ENCODE results near the gene SPAAR. TPM values are rescaled to one million over a fixed set of nuclear protein-coding genes. Genes with fewer than 3 reads are reported as not detected.

SPAAR gene, protein sequence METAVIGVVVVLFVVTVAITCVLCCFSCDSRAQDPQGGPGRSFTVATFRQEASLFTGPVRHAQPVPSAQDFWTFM
- 0.18 TPM in 1 of 2 replicates, not detected in the other for total RNA-seq

DNA sequence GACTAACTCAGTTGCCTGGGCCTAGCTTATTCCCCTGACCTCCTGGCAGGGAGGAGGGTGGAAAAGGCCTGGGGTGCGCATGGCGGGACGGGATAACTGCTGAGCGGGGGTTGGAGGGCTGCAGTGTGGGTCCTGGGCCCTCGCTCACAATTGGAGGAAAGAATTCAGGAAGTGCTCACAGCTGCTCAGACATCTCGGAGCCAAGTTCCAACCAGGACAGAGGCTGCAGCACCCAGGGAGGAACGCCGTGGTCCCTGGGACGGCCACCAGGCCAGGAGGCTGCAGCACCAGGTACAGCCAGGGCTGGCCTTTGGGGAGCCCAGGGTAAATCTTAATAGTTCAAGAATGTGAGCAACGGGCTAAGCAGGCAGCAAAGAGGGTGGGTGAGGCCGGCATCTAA, at the start of gene SPAAR:
TSS of gene SPAAR (plus strand) at position 217 of the 400 bp plus-strand sequence. CDS start 974 bp downstream, outside the sequence.

DNA sequence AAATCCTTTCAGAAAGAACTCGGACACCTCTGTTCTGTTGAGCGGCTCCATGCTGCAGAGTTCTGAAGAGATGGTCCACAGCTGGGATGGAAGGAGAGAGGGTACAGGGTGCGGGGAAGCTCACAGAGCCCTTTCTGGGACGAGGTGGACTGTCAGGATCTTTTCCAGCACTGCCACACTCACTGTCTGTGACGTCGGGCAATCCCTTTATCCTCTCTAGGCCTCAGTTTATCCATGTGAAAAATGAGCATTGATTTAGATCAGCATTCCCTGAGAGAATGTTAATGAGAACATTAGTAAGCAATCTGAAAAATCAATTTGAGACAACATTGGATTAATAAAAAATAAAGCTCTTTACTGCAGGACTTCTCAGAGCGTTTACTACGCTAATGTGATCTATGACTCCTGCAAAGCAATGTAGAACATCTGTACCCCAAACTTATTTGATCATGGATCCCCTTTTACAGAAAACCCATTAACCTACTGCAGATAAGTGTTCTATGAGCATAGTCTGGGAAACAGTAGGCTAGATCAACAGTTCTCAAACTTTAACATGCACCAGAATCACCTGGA, 38.9 kb upstream of the SPAAR start, which contains the start of gene OR13J1:
TSS of gene OR13J1 (minus strand) at position 51 of the 573 bp plus-strand sequence. CDS start at position 51, 0 bp downstream.

DNA sequence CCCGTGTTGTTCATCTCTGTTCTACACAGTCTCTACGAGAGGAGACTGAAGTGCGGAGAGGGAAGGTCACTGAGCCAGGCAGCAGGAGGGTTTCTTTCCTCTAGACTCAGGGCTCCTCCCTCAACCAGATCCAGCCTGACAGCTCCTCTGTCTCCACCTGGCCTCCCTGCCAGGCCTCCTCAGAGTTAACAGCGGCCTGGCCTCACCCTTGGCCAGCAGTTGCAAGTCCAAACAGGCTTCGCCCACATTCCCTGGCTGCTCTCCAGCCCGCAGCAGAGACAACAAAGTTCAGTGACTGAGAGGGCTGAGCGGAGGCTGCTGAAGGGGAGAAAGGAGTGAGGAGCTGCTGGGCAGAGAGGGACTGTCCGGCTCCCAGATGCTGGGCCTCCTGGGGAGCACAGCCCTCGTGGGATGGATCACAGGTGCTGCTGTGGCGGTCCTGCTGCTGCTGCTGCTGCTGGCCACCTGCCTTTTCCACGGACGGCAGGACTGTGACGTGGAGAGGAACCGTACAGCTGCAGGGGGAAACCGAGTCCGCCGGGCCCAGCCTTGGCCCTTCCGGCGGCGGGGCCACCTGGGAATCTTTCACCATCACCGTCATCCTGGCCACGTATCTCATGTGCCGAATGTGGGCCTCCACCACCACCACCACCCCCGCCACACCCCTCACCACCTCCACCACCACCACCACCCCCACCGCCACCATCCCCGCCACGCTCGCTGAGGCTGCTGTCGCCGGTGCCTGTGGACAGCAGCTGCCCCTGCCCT, 3.2 kb upstream of the SPAAR start, which contains the start of gene HRCT1:
TSS of gene HRCT1 (plus strand) at position 291 of the 768 bp plus-strand sequence. CDS start at position 377, 86 bp downstream.

DNA sequence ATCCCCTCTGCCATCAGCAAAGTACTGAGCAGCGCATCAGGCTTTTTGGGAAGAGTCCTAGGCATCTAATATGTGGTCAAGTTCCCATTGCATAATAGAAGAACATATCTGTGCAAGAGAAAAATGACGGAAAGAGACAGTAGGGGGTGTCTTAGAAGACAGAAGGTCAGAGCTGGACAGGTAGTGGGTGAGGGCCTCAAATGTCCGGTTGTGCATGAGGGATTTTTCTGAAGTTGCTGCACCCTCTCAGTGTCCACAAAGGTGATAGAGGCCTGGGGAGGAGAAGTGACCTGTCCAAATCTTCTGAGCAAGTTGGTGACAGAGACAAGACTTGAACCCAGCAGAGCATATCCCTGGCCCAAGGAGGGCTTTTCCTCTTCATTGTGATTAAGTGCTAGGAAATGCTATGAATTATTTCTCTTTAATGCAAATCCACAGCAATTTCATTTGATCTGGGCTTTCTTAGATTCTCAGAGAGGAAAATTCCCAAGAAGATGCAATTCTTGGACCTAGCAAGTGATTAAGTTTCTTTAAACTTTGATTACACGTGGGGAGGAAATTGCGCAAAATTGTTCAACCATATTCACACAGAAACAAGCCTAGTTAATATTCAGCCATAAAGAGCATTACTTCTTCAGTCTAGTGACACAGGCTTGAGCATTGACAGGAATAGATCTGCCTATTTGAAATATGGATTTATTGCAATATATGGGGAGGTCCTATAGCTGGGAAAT, 49.0 kb downstream of the SPAAR start, which contains the start of gene OR2S2:
TSS of gene OR2S2 (minus strand) at position 51 of the 734 bp plus-strand sequence. CDS start 56 bp downstream, outside the sequence.

Other genes starting within 250 kb of the SPAAR start
- 4.1 and 8.4 TPM in 2 replicates for gene ARHGEF39, start 244.3 kb upstream of the SPAAR start, total RNA-seq
- 1.1 TPM in 1 of 2 replicates, not detected in the other for gene CA9, start 235.6 kb upstream of the SPAAR start, total RNA-seq
- 1,252 and 1,303 TPM in 2 replicates for gene TPM2, start 219.6 kb upstream of the SPAAR start, total RNA-seq
- 473 and 541 TPM in 2 replicates for gene TLN1, start 177.3 kb upstream of the SPAAR start, total RNA-seq
- 118 and 127 TPM in 2 replicates for gene CREB3, start 176.8 kb upstream of the SPAAR start, total RNA-seq
- 15.0 and 18.4 TPM in 2 replicates for gene GBA2, start 160.3 kb upstream of the SPAAR start, total RNA-seq
- gene RGP1, start 160.2 kb upstream of the SPAAR start, total RNA-seq: 13.1 and 15.9 TPM in 2 replicates
- not detected in 2 replicates for gene MSMP, start 155.2 kb upstream of the SPAAR start, total RNA-seq
- gene NPR2, start 117.9 kb upstream of the SPAAR start, total RNA-seq: 27.3 and 28.8 TPM in 2 replicates
- 0.53 and 1.2 TPM in 2 replicates for gene SPAG8, start 97.2 kb upstream of the SPAAR start, total RNA-seq
- gene HINT2, start 94.4 kb upstream of the SPAAR start, total RNA-seq: 34.6 and 34.7 TPM in 2 replicates
- not detected in 2 replicates for gene FAM221B, start 80.8 kb upstream of the SPAAR start, total RNA-seq
- 3.2 and 5.7 TPM in 2 replicates for gene TMEM8B, start 80.3 kb upstream of the SPAAR start, total RNA-seq
- not detected in 2 replicates for gene OR13J1, start 39.1 kb upstream of the SPAAR start, total RNA-seq
- gene HRCT1, start 3.3 kb upstream of the SPAAR start, total RNA-seq: 0.18 and 0.86 TPM in 2 replicates
- not detected in 2 replicates for gene OR2S2, start 48.7 kb downstream of the SPAAR start, total RNA-seq
- gene RECK, start 127.4 kb downstream of the SPAAR start, total RNA-seq: 19.0 and 23.7 TPM in 2 replicates
- gene GLIPR2, start 227.2 kb downstream of the SPAAR start, total RNA-seq: 17.9 and 29.2 TPM in 2 replicates

Measured in myometrial cell (primary cell).